LNCaP clone FGC (cell line): ENCODE data around the gene TMCO5A.

Experiments used
- DNase-seq: peaks from one replicate; pipeline ENCODE4 v3.0.0-alpha.2; 2011; ENCODE audit warnings: low read depth
- H3K4me3 ChIP-seq: 2 replicates; pipeline ENCODE4 v1.5.1; 2011; ENCODE audit warnings: mild to moderate bottlenecking, low read depth, low read length, control low read depth
- CTCF ChIP-seq: IDR thresholded peaks from 2 replicates; pipeline ENCODE4 v1.5.1; 2012; ENCODE audit warnings: mild to moderate bottlenecking; ENCODE audit not compliant: control insufficient read depth, insufficient read depth; ENCODE audit errors: extremely low read depth

TMCO5A gene

GRCh38 chr15:37981775-37982174 lies 47.3 kb downstream of the TMCO5A start:
- TF ChIP-seq CTCF, result peak; percentile 65
- H3K4me3 ChIP-seq, result no peak overlapping the region
- DNase-seq, result no peak

GRCh38 chr15:37984368-37984767 lies 49.9 kb downstream of the TMCO5A start:
- no peak overlapping the region for H3K4me3 ChIP-seq
- no peak for TF ChIP-seq CTCF
- no peak for DNase-seq

- H3K4me3 ChIP-seq, result no peak overlapping the region
- TF ChIP-seq CTCF, result peak; percentile 74
- peak; percentile 38 for DNase-seq
Measured at GRCh38 chr15:37995461-37996347, 61.3 kb downstream of the TMCO5A start.
